Measurements from ENCODE around the gene SPSB4. TPM values are rescaled to one million over a fixed set of nuclear protein-coding genes. Genes with fewer than 3 reads are reported as not detected.

Gene SPSB4
- total and polyA plus RNA-seq, 2 donors (not counting 1 experiment from before 2014, with no cell fraction given) = not detected

DNA sequence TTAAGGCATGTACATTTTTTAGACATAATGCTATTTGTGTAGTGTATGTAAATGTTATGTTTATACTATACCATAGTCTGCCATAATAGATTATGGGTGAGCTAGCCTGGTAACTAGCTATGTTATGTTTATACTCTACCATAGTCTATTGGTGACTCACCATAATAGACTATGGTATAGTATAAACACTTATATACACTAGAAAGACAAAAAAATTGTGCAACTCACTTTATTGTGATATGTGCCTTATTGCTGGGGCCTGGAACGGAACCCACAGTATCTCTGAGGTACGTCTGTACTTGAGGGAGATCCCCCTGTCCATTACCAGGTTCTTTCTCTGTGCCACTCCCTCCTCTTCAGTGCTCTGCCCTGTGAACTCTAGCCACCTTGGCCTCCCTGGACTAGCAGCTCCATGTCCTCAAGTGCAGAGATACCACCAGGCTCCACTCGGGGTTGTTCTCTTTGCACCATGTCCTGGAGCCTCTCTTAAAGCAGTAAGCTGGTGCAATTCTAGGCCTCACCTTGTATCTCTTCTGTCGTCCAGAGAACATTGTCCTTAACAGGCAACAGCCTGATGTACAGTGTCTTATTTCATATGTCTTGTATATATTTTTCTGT is 119.6 kb downstream of the SPSB4 start:
- Histone ChIP-seq H3K4me3 (ENCODE audit: control extremely low read depth in 1 of 5, extremely low read depth in 1 of 5, insufficient read depth in 1 of 5, low read depth in 2 of 5, low read length in 4 of 5) (no peak overlapping the region), H3K9me3 (ENCODE audit: control extremely low read depth in 1 of 3, control insufficient read depth in 2 of 3, insufficient read depth in 1 of 3, low read length in 2 of 3) (peaks cover 2 to 5% (median 2%) of the 10 kb centered on the region in 3 donors), H3K4me2 (replicated peaks; ENCODE audit: low read depth, low read length, poor library complexity, severe bottlenecking) (no peak overlapping the region), H3K9ac (ENCODE audit: low read length) (no peak overlapping the region), H2AFZ (ENCODE audit: insufficient read depth, low read depth, low read length, poor library complexity, severe bottlenecking) (no peak overlapping the region), H3K27ac (ENCODE audit: low read length in 2 of 2) (no peak overlapping the region), H3K4me1 (ENCODE audit: control insufficient read depth in 2 of 2, insufficient read depth in 2 of 2, low read length in 2 of 2) (no peaks in the 10 kb centered on the region), H3K36me3 (replicated peaks in 1 of 2; ENCODE audit: control extremely low read depth in 1 of 2, control insufficient read depth in 1 of 2, extremely low read depth in 1 of 2, insufficient read depth in 2 of 2, low read length in 1 of 2) (no peaks in the 10 kb centered on the region), H4K20me1 (ENCODE audit: control insufficient read depth, insufficient read depth, low read length, poor library complexity, severe bottlenecking) (no peaks in the 10 kb centered on the region), H3K79me2 (ENCODE audit: control insufficient read depth, insufficient read depth, low read length) (no peaks in the 10 kb centered on the region), H3K27me3 (replicated peaks in 1 of 4; ENCODE audit: control extremely low read depth in 1 of 4, control insufficient read depth in 3 of 4, insufficient read depth in 4 of 4, low read length in 3 of 4) (peaks cover 0 to 3% (median 0%) of the 10 kb centered on the region in 4 experiments)
- no peaks in the 10 kb centered on the region for H3K4me1 Mint-ChIP-seq
- DNase-seq = no peak
- H3K27ac Mint-ChIP-seq = no peak overlapping the region
- POLR2A ChIA-PET = no interaction called here
- TF ChIP-seq, protein P1, sequence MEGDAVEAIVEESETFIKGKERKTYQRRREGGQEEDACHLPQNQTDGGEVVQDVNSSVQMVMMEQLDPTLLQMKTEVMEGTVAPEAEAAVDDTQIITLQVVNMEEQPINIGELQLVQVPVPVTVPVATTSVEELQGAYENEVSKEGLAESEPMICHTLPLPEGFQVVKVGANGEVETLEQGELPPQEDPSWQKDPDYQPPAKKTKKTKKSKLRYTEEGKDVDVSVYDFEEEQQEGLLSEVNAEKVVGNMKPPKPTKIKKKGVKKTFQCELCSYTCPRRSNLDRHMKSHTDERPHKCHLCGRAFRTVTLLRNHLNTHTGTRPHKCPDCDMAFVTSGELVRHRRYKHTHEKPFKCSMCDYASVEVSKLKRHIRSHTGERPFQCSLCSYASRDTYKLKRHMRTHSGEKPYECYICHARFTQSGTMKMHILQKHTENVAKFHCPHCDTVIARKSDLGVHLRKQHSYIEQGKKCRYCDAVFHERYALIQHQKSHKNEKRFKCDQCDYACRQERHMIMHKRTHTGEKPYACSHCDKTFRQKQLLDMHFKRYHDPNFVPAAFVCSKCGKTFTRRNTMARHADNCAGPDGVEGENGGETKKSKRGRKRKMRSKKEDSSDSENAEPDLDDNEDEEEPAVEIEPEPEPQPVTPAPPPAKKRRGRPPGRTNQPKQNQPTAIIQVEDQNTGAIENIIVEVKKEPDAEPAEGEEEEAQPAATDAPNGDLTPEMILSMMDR (IDR thresholded peaks at IDR 0.05) = no peak
- TF ChIP-seq EZH2 (IDR thresholded peaks at IDR 0.05; ENCODE audit: borderline replicate concordance, insufficient read depth, low read depth, low read length, poor library complexity, severe bottlenecking) = no peak
- H3K27me3 Mint-ChIP-seq = peaks cover 22% of the 10 kb centered on the region
- H3K9me3 Mint-ChIP-seq (ENCODE audit: insufficient read depth) = no peaks in the 10 kb centered on the region
- intact Hi-C loops (cut with micrococcal nuclease) = no loop called here
- H3K4me3 Mint-ChIP-seq = no peak overlapping the region
- WGBS (ENCODE audit: insufficient coverage) = 90% methylated on average over 2 of the region's 4 CpGs
- no peak for ATAC-seq (ENCODE audit: low read depth)
- CTCF ChIA-PET = no interaction called here

DNA sequence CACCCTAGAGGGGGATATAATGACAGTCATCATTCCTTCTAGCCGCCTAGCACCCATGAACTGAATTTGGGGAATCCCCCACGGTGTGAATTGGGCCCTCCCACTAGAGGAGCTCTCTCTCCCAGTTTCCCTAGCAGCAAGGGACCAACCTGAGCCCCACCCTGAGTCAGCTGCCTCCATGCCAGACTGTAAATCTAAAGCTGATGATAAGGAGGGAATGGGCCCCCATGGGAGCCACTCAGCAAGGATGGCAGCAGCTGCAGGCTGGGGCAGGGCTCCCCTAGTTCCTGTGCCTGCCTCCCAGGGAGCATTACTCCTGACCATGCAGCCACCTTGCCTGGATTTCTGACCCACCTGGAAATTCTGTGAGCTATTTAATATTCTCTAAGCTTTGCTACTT is 123.5 kb downstream of the SPSB4 start:
- no peak for ATAC-seq (ENCODE audit: low read depth)
- ChIA-PET POLR2A (no interaction called here), CTCF (no interaction called here)
- no peak for DNase-seq
- WGBS (ENCODE audit: insufficient coverage) = 75% methylated on average over 2 of the region's 2 CpGs
- H3K79me2 ChIP-seq (ENCODE audit: control insufficient read depth, insufficient read depth, low read length) = no peaks in the 10 kb centered on the region
- H4K20me1 ChIP-seq (ENCODE audit: control insufficient read depth, insufficient read depth, low read length, poor library complexity, severe bottlenecking) = no peaks in the 10 kb centered on the region
- H2AFZ ChIP-seq (ENCODE audit: insufficient read depth, low read depth, low read length, poor library complexity, severe bottlenecking) = no peak overlapping the region
- peaks cover 33% of the 10 kb centered on the region for H3K27me3 Mint-ChIP-seq
- H3K4me3 ChIP-seq (ENCODE audit: control extremely low read depth in 1 of 5, extremely low read depth in 1 of 5, insufficient read depth in 1 of 5, low read depth in 2 of 5, low read length in 4 of 5) = no peak overlapping the region
- TF ChIP-seq EZH2 (IDR thresholded peaks at IDR 0.05; ENCODE audit: borderline replicate concordance, insufficient read depth, low read depth, low read length, poor library complexity, severe bottlenecking) = no peak
- TF ChIP-seq, protein P1 (IDR thresholded peaks at IDR 0.05) = no peak
- H3K9ac ChIP-seq (ENCODE audit: low read length) = no peak overlapping the region
- H3K27ac ChIP-seq (ENCODE audit: low read length in 2 of 2) = no peak overlapping the region
- H3K36me3 ChIP-seq (replicated peaks in 1 of 2; ENCODE audit: control extremely low read depth in 1 of 2, control insufficient read depth in 1 of 2, extremely low read depth in 1 of 2, insufficient read depth in 2 of 2, low read length in 1 of 2) = no peaks in the 10 kb centered on the region
- H3K27me3 ChIP-seq (replicated peaks in 1 of 4; ENCODE audit: control extremely low read depth in 1 of 4, control insufficient read depth in 3 of 4, insufficient read depth in 4 of 4, low read length in 3 of 4) = peaks cover 0 to 4% (median 1%) of the 10 kb centered on the region in 4 experiments
- no peak overlapping the region for H3K4me2 ChIP-seq (replicated peaks; ENCODE audit: low read depth, low read length, poor library complexity, severe bottlenecking)
- peaks cover 3% of the 10 kb centered on the region for H3K9me3 Mint-ChIP-seq (ENCODE audit: insufficient read depth)
- H3K4me1 ChIP-seq (ENCODE audit: control insufficient read depth in 2 of 2, insufficient read depth in 2 of 2, low read length in 2 of 2) = no peaks in the 10 kb centered on the region
- no peaks in the 10 kb centered on the region for H3K4me1 Mint-ChIP-seq
- H3K27ac Mint-ChIP-seq = no peak overlapping the region
- intact Hi-C loops (cut with micrococcal nuclease) = no loop called here
- H3K9me3 ChIP-seq (ENCODE audit: control extremely low read depth in 1 of 3, control insufficient read depth in 2 of 3, insufficient read depth in 1 of 3, low read length in 2 of 3) = peaks cover 0 to 6% (median 0%) of the 10 kb centered on the region in 3 donors
- no peak overlapping the region for H3K4me3 Mint-ChIP-seq
